ENCODE results near the gene LURAP1L. TPM values are rescaled to one million over a fixed set of nuclear protein-coding genes. Genes with fewer than 3 reads are reported as not detected.
"Not testable (repeated sequence)": the region's sequence is repeated elsewhere in the genome, so short reads cannot be mapped to it uniquely, and the experiment has no call there.

LURAP1L gene
- polyA plus RNA-seq, 2 of the 4 experiments (the other 2 are of a cell fraction): 24.4 to 61.4 TPM

GRCh38 chr9:12862611-12863410, 88.0 kb downstream of the LURAP1L start (continued):
- no peak for TF ChIP-seq REST (IDR thresholded peaks at IDR 0.05)
- no peak for TF ChIP-seq MYC (IDR thresholded peaks at IDR 0.05; ENCODE audit: borderline replicate concordance, low read length)
- TF ChIP-seq NFE2L2 (conservative IDR thresholded peaks at IDR 0.05; ENCODE audit: low read length): no peak
- no peak for TF ChIP-seq CEBPB (IDR thresholded peaks at IDR 0.05)
- no peak for TF ChIP-seq KDM5A (IDR thresholded peaks at IDR 0.05)
- TF ChIP-seq RNF2 (IDR thresholded peaks at IDR 0.05; ENCODE audit: borderline replicate concordance, low read depth): no peak
- TF ChIP-seq GATA3 (IDR thresholded peaks at IDR 0.05; ENCODE audit: borderline replicate concordance): no peak
- no peak for TF ChIP-seq JUN (IDR thresholded peaks at IDR 0.05)

- no peaks in the 10 kb centered on the region for H3K9me3 ChIP-seq
- peaks cover 36% of the 10 kb centered on the region for H3K4me1 ChIP-seq
- CTCF ChIA-PET: interaction anchor here (0.6 to 1.0 kb wide), 3 partner anchors 12 to 144 kb away, joined by 3 to 5 read pairs (median 3); no protein-coding TSS in a partner anchor
- no peak overlapping the region for H3K4me2 ChIP-seq
- no peak overlapping the region for H3K4me3 ChIP-seq
- TF ChIP-seq RNF2 (IDR thresholded peaks at IDR 0.05; ENCODE audit: borderline replicate concordance, low read depth): no peak
- TF ChIP-seq CEBPB (IDR thresholded peaks at IDR 0.05): no peak
- no peak for TF ChIP-seq ZFP36 (IDR thresholded peaks at IDR 0.05; ENCODE audit: borderline replicate concordance, partially characterized antibody)
- no peak for TF ChIP-seq FOSB (CRISPR knock-in tag; IDR thresholded peaks at IDR 0.05)
- TF ChIP-seq NR3C1 (IDR thresholded peaks at IDR 0.05): no peak
- no peak for TF ChIP-seq CHD4 (IDR thresholded peaks at IDR 0.05; ENCODE audit: borderline replicate concordance)
- TF ChIP-seq HOXB13 (CRISPR knock-in tag; IDR thresholded peaks at IDR 0.05; ENCODE audit: low read depth): no peak
- DNase-seq (ENCODE audit: low read depth in 1 of 2, low spot score in 1 of 2) (no peak), ATAC-seq (no peak), FAIRE-seq (no peak)
- 88% methylated on average over 1 of the region's 1 CpG for WGBS (ENCODE audit: missing lambda C conversion rate)
- peak overlapping the region; percentile 15 to 20; a peak in 3 of 6 replicates for H3K27ac ChIP-seq
- POLR2A ChIA-PET: interaction anchor here (1.5 kb wide), 1 partner anchor 87 kb away, joined by 3 read pairs; no protein-coding TSS in a partner anchor
These were observed 88.8 kb downstream of the LURAP1L start for GRCh38 chr9:12863618-12864017.

- POLR2A ChIA-PET: not testable (repeated sequence)
These were observed 90.6 kb downstream of the LURAP1L start for GRCh38 chr9:12865380-12865779.

More at GRCh38 chr9:12865380-12865779, 90.6 kb downstream of the LURAP1L start:
- H3K9me3 ChIP-seq; H3K27ac ChIP-seq; H3K4me2 ChIP-seq; H3K4me3 ChIP-seq; ATAC-seq; DNase-seq (ENCODE audit: low read depth in 1 of 2, low spot score in 1 of 2); FAIRE-seq: not testable (repeated sequence)
- 92% methylated on average over 3 of the region's 3 CpGs for WGBS (ENCODE audit: missing lambda C conversion rate)
- CTCF ChIA-PET: interaction anchor here (1.1 kb wide), 2 partner anchors 19 to 223 kb away, joined by 3 read pairs; no protein-coding TSS in a partner anchor
- peaks cover 24% of the 10 kb centered on the region for H3K4me1 ChIP-seq

Small RNAs within 50 kb of the gene (small RNA-seq; reads per million reads assigned to genes)
- gene RN7SL849P: 0 reads per million in 6 experiments

Other genes with a start within 250 kb of the LURAP1L start
- 0.12 and 0.17 TPM in 2 replicates for gene TYRP1, start 81.6 kb upstream of the LURAP1L start, polyA plus RNA-seq (2011; rRNA removed)
- 0.12 TPM in 2 of 3 replicates, not detected in the other for gene TYRP1, start 81.6 kb upstream of the LURAP1L start, polyA plus RNA-seq (2017; fragmentation: RNase III; extraction: RNeasy Plus Mini Kit Qiagen cat#74134 plus additional on column Dnase treatment)